ENCODE results near the gene DOCK1.

Gene DOCK1

DNA sequence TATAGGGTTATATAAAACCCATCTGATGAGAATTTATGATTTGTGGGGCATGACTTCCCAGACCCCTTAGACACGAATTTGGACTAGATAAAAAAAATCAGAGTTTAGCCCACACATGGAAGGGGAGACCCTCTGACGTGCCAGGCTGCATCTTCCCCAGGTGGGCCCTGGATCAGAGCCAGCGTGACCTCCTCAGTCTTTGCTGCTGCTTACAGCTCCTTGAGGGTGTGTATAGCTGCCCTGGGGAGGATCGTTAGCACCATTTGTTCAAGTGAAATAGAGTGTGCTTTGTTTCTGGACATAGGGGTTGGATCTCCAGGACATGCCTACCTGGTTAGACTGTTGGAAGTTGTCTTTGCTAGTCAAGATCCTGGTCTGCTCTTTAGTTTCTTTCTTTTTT is 54.2 kb downstream of the DOCK1 start:
- Histone ChIP-seq H3K27me3 (ENCODE audit: insufficient read depth, low read depth) (no peaks in the 10 kb centered on the region), H3K4me2 (no peak overlapping the region), H3K4me1 (ENCODE audit: low read depth, poor library complexity, severe bottlenecking) (no peaks in the 10 kb centered on the region), H3K79me2 (ENCODE audit: insufficient read depth, low read depth) (no peaks in the 10 kb centered on the region), H4K20me1 (ENCODE audit: insufficient read depth) (no peaks in the 10 kb centered on the region), H3K4me3 (IDR thresholded peaks at IDR 0.05; ENCODE audit: insufficient read depth, low read depth, low read length) (no peak overlapping the region), H2AFZ (ENCODE audit: low read depth) (no peak overlapping the region), H3K36me3 (ENCODE audit: insufficient read depth) (no peaks in the 10 kb centered on the region), H3K27ac (no peak overlapping the region), H3K9ac (no peak overlapping the region)
- TF ChIP-seq, protein P1, sequence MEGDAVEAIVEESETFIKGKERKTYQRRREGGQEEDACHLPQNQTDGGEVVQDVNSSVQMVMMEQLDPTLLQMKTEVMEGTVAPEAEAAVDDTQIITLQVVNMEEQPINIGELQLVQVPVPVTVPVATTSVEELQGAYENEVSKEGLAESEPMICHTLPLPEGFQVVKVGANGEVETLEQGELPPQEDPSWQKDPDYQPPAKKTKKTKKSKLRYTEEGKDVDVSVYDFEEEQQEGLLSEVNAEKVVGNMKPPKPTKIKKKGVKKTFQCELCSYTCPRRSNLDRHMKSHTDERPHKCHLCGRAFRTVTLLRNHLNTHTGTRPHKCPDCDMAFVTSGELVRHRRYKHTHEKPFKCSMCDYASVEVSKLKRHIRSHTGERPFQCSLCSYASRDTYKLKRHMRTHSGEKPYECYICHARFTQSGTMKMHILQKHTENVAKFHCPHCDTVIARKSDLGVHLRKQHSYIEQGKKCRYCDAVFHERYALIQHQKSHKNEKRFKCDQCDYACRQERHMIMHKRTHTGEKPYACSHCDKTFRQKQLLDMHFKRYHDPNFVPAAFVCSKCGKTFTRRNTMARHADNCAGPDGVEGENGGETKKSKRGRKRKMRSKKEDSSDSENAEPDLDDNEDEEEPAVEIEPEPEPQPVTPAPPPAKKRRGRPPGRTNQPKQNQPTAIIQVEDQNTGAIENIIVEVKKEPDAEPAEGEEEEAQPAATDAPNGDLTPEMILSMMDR (conservative IDR thresholded peaks at IDR 0.05; ENCODE audit: low read depth, low read length) = no peak

DNA sequence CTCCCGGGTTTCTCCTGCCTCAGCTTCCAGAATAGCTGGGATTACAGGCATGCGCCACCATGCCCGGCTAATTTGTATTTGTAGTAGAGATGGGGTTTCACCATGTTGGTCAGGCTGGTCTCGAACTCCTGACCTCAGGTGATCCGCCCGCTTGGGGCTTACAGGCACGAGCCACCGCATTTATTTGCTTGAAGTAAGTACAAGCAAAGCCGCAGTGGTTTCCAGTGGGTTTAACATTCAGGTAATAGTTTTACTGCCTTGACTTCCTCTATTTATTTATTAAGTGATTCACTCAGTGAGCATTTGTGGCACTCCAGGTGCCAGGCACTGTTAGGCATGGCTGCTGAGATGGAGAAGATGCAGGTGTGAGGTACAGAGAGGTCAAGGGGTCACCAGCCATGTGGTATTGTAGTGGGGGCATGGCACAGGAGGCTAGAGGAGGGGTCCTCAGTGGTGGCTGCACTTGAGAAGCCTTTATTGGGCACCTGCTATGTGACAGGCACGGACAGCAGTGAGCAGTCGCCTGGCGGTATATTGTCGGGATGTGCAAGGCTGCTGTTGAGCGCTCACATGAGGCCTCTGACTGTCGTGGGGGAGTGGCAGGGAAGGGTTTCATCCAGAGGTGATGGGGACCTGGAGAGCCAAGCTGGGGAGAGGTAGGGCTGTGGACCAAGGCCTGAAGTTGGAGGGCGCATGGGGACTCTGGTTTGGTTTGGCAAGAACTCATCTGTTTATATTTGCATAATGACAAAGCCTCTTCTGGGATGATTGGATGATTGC is 54.9 kb downstream of the DOCK1 start:
- Histone ChIP-seq H3K4me1 (ENCODE audit: low read depth, poor library complexity, severe bottlenecking) (no peaks in the 10 kb centered on the region), H3K9ac (no peak overlapping the region), H3K27me3 (ENCODE audit: insufficient read depth, low read depth) (no peaks in the 10 kb centered on the region), H2AFZ (ENCODE audit: low read depth) (no peak overlapping the region), H4K20me1 (ENCODE audit: insufficient read depth) (no peaks in the 10 kb centered on the region), H3K79me2 (ENCODE audit: insufficient read depth, low read depth) (no peaks in the 10 kb centered on the region), H3K4me3 (IDR thresholded peaks at IDR 0.05; ENCODE audit: insufficient read depth, low read depth, low read length) (no peak overlapping the region), H3K27ac (no peak overlapping the region), H3K4me2 (no peak overlapping the region), H3K36me3 (ENCODE audit: insufficient read depth) (no peaks in the 10 kb centered on the region)
- TF ChIP-seq, protein P1 (conservative IDR thresholded peaks at IDR 0.05; ENCODE audit: low read depth, low read length) = no peak

DNA sequence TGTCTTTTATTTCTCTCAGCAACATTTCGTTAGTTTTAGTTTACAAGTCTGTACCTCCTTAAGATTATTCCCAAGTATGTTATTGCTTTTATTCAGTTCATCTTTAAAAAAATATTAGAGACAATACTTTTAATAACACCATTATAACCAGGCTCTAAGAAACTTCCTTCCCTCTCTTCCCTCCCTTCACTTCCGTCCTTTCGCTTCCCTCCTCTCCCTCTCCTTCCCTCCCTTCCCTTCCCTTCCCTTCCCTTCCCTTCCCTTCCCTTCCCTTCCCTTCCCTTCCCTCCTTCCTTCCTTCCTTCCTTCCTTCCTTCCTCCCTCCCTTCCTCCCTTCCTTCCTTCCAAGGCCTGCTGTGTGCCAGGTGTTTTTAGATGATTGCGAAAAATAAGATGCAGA is 58.1 kb downstream of the DOCK1 start:
- H3K79me2 ChIP-seq (ENCODE audit: insufficient read depth, low read depth) = no peaks in the 10 kb centered on the region
- no peak overlapping the region for H3K27ac ChIP-seq
- TF ChIP-seq, protein P1 (conservative IDR thresholded peaks at IDR 0.05; ENCODE audit: low read depth, low read length) = no peak
- no peak overlapping the region for H3K4me2 ChIP-seq
- no peak overlapping the region for H3K4me3 ChIP-seq (IDR thresholded peaks at IDR 0.05; ENCODE audit: insufficient read depth, low read depth, low read length)
- H3K27me3 ChIP-seq (ENCODE audit: insufficient read depth, low read depth) = no peaks in the 10 kb centered on the region
- no peak overlapping the region for H3K9ac ChIP-seq
- H4K20me1 ChIP-seq (ENCODE audit: insufficient read depth) = no peaks in the 10 kb centered on the region
- H3K36me3 ChIP-seq (ENCODE audit: insufficient read depth) = no peaks in the 10 kb centered on the region
- no peaks in the 10 kb centered on the region for H3K4me1 ChIP-seq (ENCODE audit: low read depth, poor library complexity, severe bottlenecking)
- H2AFZ ChIP-seq (ENCODE audit: low read depth) = no peak overlapping the region

DNA sequence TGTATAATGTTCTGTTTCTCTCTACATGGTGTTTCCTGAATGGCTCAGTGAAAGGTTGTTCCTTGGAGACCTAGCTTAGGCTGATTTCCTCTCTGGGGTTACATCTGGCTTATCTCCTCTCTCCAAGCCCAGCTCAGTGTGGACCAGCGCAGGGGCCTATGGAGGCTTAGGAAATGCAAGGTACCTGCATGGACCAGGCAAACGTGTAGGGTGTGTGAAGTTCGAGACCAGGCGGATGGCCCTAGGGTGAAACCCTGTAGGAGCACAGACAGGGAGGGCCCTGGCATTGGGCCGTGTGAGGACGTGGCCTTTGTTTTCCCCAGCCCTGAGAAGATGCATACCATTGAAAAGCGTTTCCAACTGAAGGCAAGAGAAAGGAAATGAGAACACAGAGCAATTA is 59.0 kb downstream of the DOCK1 start:
- no peak overlapping the region for H2AFZ ChIP-seq (ENCODE audit: low read depth)
- no peak overlapping the region for H3K4me2 ChIP-seq
- H3K9ac ChIP-seq = no peak overlapping the region
- TF ChIP-seq, protein P1 (conservative IDR thresholded peaks at IDR 0.05; ENCODE audit: low read depth, low read length) = no peak
- H4K20me1 ChIP-seq (ENCODE audit: insufficient read depth) = no peaks in the 10 kb centered on the region
- H3K27ac ChIP-seq = no peak overlapping the region
- H3K4me3 ChIP-seq (IDR thresholded peaks at IDR 0.05; ENCODE audit: insufficient read depth, low read depth, low read length) = no peak overlapping the region
- no peaks in the 10 kb centered on the region for H3K27me3 ChIP-seq (ENCODE audit: insufficient read depth, low read depth)
- H3K79me2 ChIP-seq (ENCODE audit: insufficient read depth, low read depth) = no peaks in the 10 kb centered on the region
- H3K36me3 ChIP-seq (ENCODE audit: insufficient read depth) = no peaks in the 10 kb centered on the region
- H3K4me1 ChIP-seq (ENCODE audit: low read depth, poor library complexity, severe bottlenecking) = no peaks in the 10 kb centered on the region

Data from KMS-11 (cell line).